ENCODE measurements around the gene RNH1.
A peak's percentile ranks its signal among the peaks of the same experiment; 100 is the strongest.

The RNH1 gene

DNA sequence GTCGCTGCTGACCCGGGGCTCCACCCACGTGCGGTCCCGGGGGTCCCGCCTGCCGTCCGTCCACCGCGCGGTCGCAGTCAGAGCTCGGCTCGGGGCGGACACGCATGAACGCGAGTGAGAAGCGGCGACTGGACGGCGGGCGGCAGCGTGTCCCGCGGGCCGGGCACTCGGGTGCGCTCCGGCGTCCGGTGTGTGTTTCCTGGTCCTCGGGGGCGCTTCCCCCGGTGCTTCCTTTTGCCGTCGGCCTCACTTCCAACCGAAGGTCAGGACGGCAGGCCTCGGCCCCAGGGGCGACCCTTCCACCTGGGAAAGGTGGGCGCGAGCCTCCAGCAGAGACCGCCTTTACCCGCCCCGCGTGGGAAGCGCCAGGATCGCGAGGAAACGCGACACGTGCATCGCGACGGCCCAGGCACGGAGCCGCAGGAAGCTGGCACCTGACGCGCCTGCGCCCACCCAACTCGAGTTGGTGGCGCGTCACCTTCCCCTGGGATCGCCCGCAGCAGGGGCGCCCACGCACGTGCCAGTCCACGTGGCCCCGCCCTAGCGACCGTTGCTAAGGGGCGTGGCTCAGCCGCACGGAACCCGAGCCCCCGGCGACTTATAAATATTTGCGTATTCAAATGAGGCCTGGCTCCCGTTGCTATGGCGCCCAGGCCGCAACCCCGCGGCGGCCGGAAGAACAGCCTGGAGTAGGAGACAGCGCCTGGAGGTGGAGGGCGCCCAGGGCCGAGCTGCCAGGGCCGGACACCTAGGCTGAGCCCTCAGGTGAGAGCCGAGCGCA, 30.0 kb upstream of the RNH1 start, which contains the start of gene LRRC56:
LRRC56 (plus strand) TSS at position 687 of the 781 bp plus-strand sequence. CDS start 3,158 bp downstream, outside the sequence.
- peak; percentile 94 for DNase-seq

DNA sequence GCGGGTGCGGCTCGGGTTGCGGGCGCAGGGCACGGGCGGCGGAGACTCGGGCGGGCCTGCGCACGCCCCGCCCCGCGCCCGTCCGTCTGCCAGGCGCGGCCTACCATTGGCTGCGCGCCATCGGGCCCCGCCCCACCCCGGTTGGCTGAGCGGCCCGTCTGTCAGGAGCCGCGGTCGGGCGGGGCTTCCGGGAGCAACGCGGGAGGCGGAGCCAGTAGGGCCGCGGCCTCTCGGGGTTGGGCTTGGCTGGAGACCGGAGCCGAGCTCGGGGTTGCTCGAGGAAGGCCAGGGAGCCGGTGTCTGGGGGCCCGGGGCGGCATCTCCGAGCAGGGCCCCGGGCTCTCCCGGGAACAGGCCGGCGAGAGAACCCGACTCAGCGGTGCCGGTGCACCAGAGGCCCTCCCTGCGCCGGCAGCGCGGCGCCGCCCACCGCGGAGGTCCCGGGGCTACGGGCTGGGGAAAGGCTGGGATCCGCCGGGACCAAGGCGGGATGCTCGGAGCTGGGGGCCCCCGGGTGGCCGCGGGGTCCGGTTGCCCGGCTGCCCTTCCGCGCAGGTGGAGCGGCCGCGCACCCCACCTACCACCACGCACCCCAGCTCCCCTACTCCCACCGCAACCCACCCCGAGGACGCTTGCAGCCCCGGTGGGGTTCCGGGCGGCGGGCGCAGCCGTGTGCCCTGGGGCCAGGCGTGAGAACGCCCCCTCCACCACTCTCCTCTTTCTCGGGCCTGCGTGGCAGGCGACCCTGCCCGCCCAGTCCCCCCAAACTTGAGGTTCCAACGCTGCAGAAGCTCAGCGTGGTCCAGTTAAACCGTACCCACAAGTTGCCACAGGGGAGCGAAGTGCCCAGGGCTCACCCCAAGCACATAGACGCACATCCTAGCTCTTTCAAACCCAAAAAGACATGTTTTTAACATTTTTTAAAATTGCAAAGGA, 28.7 kb upstream of the RNH1 start, which contains the start of gene HRAS:
HRAS (minus strand) TSS at position 58 of the 936 bp plus-strand sequence.
- DNase-seq: peak; percentile 96 to 97

DNA sequence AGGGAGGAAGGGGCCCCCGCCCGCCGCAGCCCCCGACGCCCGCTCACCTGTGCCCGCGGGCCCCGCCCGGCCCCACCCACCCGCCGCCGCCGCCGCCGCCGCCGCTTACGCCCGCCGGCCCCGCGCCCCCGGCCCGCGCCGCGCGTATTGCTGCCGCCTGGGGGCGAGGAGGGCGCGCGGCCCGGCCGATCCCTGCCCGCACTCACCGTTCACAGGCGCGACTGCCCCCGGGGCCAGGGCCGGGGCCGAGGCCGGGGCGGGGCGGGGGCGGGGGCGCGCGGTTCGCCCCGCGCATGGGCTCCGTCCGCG, 28.1 kb upstream of the RNH1 start:
- peak in 1 of 2 experiments; percentile 57 for DNase-seq

DNA sequence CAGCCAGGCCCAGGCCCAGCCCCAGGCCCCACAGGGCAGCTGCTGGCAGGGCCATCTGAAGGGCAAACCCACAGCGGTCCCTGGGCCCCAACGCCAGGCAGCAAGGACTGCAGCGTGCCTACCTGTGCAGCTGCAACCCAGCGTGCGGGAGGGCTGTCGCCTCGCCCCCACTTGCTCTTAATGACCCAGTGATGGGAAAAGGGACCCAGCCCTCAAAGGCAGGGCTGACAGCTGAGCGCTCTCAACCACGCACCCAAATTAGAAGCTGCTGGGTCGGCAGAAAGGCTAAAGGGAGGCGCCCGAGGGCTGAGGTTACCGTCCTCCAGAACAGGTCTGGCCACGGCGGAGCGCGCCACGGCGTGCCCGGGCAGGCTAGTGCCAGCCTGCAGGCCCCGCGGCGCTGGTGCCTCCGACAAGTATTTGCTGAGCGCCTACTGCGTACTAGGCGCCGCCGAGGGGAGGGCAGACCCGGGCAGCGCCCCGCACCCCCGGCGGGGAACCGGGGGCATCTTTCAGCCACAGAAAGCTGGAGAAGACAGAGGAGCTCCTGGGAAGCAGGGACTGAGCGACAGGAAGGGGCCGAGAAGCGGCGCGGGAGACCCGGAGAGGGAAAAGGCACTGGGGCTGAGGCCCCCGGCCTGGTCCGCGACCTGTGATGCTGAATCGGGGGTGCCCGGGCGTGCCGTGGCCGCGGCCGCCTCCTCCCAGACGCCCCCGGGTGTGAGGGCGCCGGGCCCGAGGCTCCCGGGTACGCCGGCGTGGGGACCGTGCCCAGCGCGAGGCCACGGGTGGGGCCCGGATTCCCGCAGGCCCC, 27.6 kb upstream of the RNH1 start:
- peak in 1 of 2 experiments; percentile 70 for DNase-seq

DNA sequence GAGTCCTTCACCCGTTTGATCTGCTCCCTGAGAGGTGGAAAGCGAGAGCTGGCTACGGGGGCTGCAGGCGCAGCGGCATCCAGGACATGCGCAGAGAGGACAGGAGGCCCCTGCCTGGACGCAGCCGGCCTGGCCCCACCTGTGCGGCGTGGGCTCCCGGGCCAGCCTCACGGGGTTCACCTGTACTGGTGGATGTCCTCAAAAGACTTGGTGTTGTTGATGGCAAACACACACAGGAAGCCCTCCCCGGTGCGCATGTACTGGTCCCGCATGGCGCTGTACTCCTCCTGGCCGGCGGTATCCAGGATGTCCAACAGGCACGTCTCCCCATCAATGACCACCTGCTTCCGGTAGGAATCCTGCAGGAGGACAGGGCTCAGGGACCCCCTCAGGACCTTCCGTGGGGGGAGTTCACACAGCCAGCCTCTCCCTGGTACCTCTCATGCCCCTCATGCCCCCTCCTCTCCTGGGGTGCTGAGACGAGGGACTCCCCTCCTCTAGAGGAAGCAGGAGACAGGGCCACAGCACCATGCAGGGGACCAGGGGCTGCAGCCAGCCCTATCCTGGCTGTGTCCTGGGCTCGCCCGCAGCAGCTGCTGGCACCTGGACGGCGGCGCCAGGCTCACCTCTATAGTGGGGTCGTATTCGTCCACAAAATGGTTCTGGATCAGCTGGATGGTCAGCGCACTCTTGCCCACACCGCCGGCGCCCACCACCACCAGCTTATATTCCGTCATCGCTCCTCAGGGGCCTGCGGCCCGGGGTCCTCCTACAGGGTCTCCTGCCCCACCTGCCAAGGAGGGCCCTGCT, 26.7 kb upstream of the RNH1 start:
- no peak for DNase-seq

DNA sequence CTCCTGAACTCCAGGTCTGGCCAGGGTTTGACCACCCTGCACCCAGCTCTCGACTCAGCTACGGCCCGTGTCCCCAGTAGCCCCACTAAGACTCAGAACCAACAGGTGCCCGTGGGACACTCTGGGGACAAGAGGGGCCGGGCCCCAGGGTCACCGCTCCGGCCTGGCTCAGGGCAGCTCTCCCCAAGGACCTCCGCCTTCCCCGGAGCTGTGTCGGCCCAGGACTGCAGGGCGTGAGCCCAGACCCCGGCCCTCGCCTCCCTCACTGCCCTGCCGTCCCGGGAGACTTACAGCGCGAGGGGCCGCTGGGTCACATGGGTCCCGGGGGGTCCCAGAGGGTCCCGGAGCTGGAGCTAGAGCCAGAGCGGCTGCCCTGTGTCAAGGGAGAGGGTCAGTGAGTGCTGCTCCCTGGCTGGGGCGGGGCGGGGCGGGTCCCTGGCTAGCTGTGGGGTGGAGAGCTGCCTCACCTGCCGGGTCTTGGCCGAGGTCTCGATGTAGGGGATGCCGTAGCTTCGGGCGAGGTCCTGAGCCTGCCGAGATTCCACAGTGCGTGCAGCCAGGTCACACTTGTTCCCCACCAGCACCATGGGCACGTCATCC, 26.0 kb upstream of the RNH1 start:
- no peak for DNase-seq

DNA sequence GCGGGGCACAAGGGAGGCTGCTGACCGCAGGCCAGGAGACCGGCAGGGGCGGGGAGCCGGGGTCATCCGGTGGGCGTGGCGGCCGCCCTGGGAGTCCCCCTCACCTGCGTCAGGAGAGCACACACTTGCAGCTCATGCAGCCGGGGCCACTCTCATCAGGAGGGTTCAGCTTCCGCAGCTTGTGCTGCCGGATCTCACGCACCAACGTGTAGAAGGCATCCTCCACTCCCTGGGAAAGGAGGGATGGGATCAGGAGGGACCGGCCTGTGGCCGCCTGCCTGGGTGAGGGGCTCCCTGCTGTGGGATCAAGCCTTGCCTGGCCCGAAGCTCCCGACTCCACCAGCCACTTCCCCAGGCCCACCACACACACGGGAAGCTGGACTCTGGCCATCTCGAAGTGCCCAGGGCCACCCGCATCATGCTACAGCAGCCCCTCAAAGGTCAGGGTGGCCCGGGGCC, 25.5 kb upstream of the RNH1 start:
- DNase-seq: no peak

DNA sequence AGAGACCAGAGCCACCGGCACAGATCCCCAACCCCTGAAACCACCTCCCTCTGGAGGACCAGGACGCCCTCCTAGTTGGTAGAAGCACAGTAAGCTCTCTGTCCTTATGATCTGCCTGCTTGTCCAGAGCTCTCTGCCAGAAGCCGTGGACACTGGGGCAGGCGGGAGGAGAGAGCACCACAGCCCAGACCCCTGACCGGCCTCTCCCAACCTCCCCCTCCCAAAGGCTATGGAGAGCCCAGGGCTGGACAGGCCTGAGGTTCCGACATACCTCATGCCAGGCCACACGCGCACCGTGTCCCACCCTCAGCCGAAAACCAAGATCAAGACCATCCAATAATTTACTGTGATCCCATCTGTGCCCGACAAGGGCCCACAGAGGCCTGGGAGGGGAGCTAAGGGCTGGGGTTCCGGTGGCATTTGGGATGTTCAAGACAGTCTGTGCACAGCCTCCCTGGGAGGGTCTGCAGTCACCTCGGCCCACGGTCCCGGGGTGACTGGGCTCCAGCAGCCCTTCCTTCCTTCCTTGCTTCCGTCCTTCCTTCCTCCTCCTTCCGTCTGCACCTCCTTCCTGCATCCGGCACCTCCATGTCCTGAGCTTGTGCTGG, 25.0 kb upstream of the RNH1 start:
- no peak for DNase-seq

DNA sequence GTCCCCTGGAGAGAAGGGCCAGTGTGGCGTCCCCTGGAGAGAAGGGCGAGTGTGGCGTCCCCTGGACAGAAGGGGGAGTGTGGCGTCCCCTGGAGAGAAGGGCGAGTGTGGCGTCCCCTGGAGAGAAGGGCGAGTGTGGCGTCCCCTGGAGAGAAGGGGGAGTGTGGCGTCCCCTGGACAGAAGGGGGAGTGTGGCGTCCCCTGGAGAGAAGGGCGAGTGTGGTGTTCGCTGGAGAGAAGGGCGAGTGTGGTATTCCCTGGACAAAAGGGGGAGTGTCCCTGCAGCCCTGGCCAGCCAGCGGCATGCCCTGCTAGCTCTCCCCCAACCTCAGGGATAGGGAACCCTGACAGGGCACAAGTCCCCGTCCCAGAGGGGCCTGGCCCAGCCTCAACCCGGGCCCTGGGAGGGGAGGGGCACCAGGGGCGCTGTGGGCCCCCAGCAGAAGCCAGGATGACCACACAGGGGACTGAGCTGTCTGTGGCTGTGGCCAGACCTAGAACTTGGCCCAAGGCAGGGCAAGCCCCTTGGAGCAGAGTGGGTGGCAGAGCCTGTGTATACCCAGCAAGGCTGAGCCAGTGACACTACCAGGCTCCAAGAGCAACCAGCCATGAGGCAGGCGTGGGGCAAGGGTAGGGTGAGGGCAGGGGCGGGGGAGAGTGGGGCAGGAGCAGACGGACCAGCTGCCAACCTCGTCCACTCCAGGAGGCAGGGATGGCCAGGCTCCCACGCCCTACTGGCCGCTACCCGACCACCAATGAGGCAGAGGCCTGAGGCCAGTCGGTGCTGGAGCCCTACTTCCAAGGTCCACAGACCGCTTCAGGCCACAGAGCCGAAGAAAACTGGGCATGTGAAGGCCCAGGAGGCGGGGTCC, 24.2 kb upstream of the RNH1 start:
- no peak for DNase-seq

DNA sequence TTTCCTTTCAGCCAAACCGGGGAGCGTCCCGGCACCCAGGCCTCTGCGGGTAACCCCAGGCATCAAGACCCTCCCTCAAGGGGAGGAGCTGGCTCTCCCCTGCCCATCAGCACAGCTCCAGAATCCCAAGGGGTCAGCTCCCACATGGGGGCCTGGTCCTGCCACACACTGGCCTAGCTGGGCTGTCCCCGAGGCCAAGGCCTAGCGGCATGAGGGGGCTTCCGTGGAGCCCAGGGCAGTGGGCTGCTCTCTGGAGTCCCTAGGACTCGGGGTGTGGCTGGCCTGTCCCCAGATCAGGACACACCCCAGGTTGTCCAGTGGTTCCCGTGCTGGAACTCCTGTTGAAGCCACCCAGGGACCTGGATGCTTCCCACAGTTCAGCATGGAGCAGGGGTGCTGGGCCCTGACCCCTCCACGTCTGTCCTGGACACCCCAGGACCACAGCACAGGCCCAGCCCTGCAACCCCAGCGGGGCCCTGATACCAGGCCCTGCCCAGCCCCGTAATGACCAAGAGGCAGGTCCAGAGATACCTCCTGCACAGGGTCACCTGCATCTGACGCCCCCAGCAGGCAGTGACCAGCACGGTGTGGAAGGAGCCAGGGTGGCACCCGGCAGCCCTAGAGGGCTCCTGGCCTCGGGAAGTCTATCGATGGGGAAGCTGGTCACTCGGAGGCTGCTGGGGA, 22.8 kb upstream of the RNH1 start:
- DNase-seq: no peak

DNA sequence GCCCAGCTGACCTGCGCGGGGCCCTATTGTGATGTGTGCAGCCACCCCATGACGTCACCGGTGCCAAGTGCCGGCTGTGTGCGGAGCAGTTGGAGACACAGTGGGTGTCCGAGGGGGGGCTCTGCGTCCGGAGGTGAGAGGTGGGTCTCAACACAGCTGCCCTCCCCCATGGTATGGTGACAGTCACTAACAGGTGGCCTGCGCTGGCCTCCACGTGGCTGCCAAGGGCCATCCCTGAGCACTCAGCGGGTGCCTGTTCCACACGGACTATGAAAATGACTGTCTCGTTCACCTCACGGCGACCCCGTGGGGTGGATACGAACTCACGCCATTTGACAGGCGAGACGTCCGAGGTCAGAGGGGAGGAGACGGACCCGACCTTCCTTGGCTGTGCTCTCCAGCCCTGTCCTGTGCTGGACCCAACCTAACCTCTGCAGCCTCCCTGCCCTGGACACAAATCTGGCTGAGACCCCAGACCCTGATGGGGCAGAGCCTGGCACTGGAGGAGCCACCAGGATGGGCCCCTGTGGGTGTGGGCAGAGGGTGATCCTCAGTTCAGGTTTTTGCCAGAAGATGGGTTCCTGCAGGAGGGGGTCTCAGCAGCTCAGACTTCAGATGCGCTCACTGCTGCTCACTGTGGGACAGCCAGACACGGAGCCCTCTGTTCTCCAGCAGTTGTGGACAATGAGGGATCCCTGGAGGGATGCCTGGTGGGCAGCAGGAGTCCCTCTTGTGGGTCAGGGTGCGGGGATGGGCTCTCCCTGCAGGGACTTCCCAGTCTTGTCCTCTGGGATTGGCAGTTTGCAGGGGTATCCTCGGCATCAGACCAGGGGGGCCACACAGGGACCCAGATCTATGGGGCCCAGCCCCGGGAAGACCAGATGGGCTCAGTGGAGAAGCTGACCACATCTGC, 22.0 kb upstream of the RNH1 start:
- DNase-seq: peak in 1 of 2 experiments; percentile 35

DNA sequence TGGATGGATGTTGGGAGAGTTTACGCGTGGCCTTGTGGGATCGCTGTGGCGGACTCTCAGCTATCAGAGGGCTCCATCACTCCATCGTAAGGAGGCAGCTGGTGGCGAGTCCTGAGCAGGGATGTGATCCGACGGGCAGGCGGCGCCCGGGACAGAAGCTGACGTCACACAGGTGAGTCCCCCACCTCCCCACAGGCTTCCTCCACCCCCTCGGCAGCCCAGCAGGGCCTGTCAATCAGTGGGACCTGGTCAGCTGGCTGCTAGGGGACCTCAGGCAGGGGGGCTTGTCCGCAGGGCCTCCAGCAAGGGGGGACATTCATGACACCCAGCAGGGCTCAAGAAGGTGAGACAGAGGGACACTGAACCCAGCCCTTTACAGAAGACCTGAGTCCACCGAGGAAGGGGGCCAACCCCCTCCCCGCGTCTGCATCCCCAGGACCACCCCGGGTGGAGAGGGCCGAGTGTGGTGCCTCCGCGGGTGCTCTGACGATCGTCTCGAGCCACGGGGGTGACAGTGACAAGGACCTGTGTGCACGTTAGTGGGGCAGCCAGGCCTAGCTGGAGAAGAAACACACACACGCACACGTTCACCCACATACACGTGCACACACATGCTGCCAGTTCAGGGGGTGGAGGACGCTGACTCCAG, 21.2 kb upstream of the RNH1 start:
- DNase-seq: no peak

DNA sequence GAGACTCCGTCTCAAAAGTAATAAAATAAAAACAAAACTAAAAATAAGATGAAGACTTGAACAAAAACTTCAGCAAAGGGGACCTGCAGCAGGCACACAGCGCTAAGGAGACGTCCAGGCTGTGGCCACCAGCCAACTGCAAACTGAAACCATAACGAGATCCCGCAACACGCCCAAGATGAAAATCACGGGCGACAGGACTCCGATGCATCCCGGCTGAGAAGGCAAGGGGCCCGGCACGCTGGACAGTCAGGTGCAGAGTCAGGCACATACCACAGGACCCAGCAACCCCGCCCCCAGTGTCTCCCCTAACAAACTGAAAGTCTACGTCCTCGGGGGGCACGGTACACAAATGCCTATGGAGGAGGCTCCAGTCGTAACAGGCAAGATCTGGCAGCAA, 19.1 kb upstream of the RNH1 start:
- no peak for DNase-seq

DNA sequence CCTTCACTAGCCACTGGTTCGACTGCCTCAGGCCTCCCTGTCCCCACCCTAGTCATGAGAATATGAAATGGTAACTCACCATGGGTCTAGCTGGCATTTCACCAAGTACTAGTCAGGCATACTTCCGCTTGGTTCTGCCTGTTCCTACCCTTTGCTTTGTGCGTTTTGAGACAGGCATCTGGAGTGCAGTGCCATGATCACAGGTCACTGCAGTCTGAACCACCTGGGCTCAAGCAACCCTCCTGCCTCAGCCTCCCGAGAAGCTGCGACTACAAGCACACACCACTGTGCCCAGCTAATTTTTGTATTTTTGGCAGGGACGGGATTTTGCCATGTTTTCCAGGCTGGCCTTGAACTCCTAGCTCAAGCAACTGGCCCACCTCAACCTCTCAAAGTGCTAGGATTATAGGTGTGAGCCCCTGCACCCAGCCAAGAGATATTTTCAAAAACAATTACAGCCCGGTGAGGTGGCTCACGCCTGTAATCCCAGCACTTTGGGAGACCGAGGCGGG, 14.2 kb upstream of the RNH1 start:
- DNase-seq: no peak

DNA sequence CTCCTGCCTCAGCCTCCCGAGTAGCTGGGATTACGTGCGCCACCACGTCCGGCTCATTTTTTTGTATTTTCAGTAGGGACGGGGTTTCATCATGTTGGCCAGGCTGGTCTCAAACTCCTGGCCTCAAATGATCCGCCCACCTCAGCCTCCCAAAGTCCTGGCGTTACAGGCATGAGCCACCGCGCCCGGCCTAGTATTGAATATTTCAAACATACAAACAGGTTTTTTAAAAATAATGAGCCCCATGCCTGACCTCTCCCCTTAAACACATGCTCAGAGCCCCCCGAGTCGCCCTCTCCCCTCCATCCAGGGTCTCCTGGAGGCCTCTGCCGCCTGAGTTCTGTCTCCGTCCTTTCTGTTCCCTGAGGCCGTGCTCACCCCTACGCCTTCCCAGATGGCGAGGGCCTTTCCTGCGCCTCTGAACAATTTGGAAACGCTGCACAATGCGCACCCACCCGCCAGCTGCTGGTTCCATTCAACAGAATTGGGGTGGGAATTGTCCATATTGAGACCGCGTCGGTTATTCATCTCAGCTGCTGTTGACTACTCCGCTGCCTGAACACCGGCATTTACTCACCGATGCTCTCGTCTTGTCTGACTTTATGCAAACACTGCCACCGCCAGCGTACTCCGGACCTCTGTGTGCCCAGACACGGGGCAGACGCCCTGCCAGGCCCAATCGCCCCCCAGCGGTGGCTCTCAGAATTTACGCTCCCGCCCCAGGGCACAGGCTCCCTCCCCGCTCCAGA, 13.6 kb upstream of the RNH1 start:
- no peak for DNase-seq

DNA sequence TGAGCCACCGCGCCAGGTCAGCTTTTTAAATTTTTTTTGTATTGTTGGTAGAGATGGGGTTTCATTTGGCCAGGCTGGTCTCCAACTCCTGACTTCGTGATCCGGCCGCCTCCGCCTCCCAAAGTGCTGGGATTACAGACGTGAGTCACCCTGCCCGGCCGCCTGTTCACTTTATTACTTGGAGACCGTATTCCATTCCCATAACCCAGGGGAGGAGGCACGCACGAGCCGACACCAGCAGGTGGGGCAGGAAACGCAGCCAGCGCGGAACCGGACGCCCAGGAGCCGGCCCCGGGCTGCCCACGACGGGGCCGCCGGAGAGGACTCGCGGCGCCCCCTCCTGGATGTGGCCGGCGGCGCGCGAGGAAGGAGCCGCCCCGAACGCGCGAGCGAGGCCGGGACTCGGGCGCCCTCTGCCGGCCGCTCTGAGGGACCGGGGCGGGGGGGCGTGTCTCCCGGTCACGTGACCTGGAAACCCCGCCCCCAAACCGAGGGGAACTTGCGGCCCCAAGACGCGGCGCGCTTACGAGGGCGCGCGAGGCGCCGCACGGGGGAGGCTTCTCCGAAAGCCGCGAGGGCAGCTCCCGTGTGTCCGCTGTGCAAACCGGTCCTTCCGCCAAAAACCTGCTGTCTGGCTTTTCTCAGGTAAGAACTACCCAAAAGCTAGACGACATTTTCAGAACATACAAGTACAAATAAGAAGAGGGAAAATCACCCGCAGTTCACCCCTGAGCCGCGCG, 11.6 kb upstream of the RNH1 start:
- DNase-seq: peak in 1 of 2 experiments; percentile 15

Data from NCI-H2081 (cell line).